Endodermal cell (in vitro differentiated cells): ENCODE data around the gene WWC2. TPM values are rescaled to one million over a fixed set of nuclear protein-coding genes. Genes with fewer than 3 reads are reported as not detected.

Source experiments
- DNase-seq: peaks from one replicate; pipeline ENCODE4 v3.0.0-alpha.2; 2017
- H3K27ac ChIP-seq: 2 replicates; pipeline ENCODE4 v1.5.1; 2013; ENCODE audit warnings: mild to moderate bottlenecking, low read depth, low read length, moderate library complexity
- H3K27me3 ChIP-seq: 2 replicates; pipeline ENCODE4 v1.6.1; 2013; ENCODE audit warnings: mild to moderate bottlenecking, low read length, moderate library complexity; ENCODE audit not compliant: insufficient read depth, control insufficient read depth, poor library complexity, severe bottlenecking
- H3K36me3 ChIP-seq: 2 replicates; pipeline ENCODE4 v1.7.0; 2013; ENCODE audit warnings: mild to moderate bottlenecking, low read length, moderate library complexity; ENCODE audit not compliant: control insufficient read depth, insufficient read depth
- H3K4me1 ChIP-seq: one replicate; pipeline ENCODE4 v1.7.0; 2013; ENCODE audit warnings: low read length; ENCODE audit not compliant: control insufficient read depth, insufficient read depth
- H3K4me3 ChIP-seq: 2 replicates; pipeline ENCODE4 v1.5.1; 2013; ENCODE audit warnings: mild to moderate bottlenecking, low read length, moderate library complexity
- H3K9ac ChIP-seq: 2 replicates; pipeline ENCODE4 v1.6.1; 2013; ENCODE audit warnings: mild to moderate bottlenecking, low read length, moderate library complexity; ENCODE audit not compliant: poor library complexity, severe bottlenecking; ENCODE audit errors: extremely low read depth
- H3K9me3 ChIP-seq: 2 replicates; pipeline ENCODE4 v1.6.1; 2013; ENCODE audit warnings: mild to moderate bottlenecking, low read length, moderate library complexity; ENCODE audit not compliant: control insufficient read depth
- H3K27ac Mint-ChIP-seq: 2 replicates; pipeline ENCODE4 v1.8.0; 2020; ENCODE audit warnings: mixed read lengths
- H3K27me3 Mint-ChIP-seq: 2 replicates; pipeline ENCODE4 v1.8.0; 2021; ENCODE audit warnings: mild to moderate bottlenecking, mixed read lengths; ENCODE audit not compliant: insufficient read depth
- H3K36me3 Mint-ChIP-seq: 2 replicates; pipeline ENCODE4 v1.8.0; 2020; ENCODE audit warnings: low read depth, mixed read lengths
- H3K4me1 Mint-ChIP-seq: 2 replicates; pipeline ENCODE4 v1.8.0; 2020; ENCODE audit warnings: mixed read lengths
- H3K4me3 Mint-ChIP-seq: 2 replicates; pipeline ENCODE4 v1.8.0; 2020; ENCODE audit warnings: mild to moderate bottlenecking, moderate library complexity, mixed read lengths
- H3K9me3 Mint-ChIP-seq: 2 replicates; pipeline ENCODE4 v1.8.0; 2020; ENCODE audit warnings: mild to moderate bottlenecking, mixed read lengths
- CTCF ChIP-seq: fragments of 200-600 bp; sonication (generic); conservative IDR thresholded peaks from 2 replicates; pipeline ENCODE4 v1.5.0; 2021; ENCODE audit warnings: antibody characterized with exemption, mild to moderate bottlenecking
- WGBS, 2 experiments: methylation state at CpG; one replicate each; pipeline versions ENCODE4 v1.1.5 to v1.1.7; 2013; ENCODE audit warnings: missing lambda C conversion rate in 2 of 2, mixed read lengths in 1 of 2; ENCODE audit not compliant: insufficient coverage in 1 of 2, insufficient read length in 1 of 2; 5-methylcytosine and 5-hydroxymethylcytosine counted together
- total RNA-seq, 2 donors: library from RNA; stranded (reverse); fragmentation: NEBNext Ultra II Directional in 1 of 2; extraction: Animal tissue kit (Norgen Biotek cat#: 25700) in 1 of 2; gene quantifications; 2 replicates in 1 of 2; 3 replicates in 1 of 2; pipeline ENCODE4 v1.2.1, GENCODE V29; 2021

The WWC2 gene
- total RNA-seq, 2 donors from 2014 or later, result 98.2 to 108 TPM

DNA sequence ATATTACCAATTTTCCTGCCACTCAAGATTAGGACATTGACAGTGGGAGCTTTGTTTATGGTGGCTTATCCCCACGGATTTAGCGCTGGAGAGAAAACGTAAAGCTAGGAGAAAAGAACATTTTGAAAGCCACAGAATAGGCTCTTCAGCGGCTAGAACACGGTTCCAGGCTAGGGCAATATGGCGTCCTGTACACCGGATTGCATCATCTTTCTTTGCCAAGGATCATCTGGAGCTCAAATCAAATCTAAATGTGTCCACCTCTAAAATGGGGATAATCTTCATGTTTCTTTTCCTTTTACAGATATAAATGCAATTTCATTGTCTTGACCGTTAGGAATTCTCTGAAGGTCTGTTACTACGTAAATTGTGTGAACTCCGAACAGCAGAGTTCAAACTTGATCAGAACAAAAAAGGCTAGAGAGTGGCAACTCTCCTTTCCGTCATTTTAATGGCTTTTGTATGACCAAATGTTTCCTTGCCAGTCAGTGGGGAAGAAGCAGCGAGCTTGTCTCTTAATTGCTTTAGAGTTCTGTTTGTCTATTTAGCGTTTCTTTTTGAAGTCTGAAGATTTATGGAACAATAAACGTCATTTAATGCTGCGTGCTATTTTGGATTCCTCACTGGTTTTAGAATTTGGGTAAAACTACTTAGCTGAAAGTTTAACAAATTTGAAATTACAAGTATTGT, 2.6 kb upstream of the WWC2 start:
- H3K4me3 Mint-ChIP-seq, result peak overlapping the region; percentile 87
- H3K27ac ChIP-seq, result no peak overlapping the region

GRCh38 chr4:183097231-183098018, 1.6 kb upstream of the WWC2 start:
- peak overlapping the region; percentile 98 for H3K27ac Mint-ChIP-seq
- 7 to 19% methylated on average over 35 to 43 of the region's 43 CpGs for WGBS, 2 experiments
- peaks cover 41% of the 10 kb centered on the region for H3K4me1 Mint-ChIP-seq

More for the DNA sequence above, 2.6 kb upstream of the WWC2 start:
- no peaks in the 10 kb centered on the region for H3K9me3 ChIP-seq
- Mint-ChIP-seq H3K4me1 (peaks cover 31% of the 10 kb centered on the region), H3K9me3 (no peaks in the 10 kb centered on the region), H3K27ac (peak overlapping the region; percentile 98), H3K27me3 (no peaks in the 10 kb centered on the region), H3K36me3 (no peaks in the 10 kb centered on the region)
- peak overlapping the region; percentile 97 for H3K4me3 ChIP-seq
- WGBS, 2 experiments, result 84 to 90% methylated on average over 11 to 15 of the region's 15 CpGs
- H3K36me3 ChIP-seq, result no peaks in the 10 kb centered on the region
- peak overlapping the region; percentile 97 for H3K9ac ChIP-seq
- no peak for TF ChIP-seq CTCF
- H3K27me3 ChIP-seq, result no peaks in the 10 kb centered on the region
- DNase-seq, result no peak
- peaks cover 5% of the 10 kb centered on the region for H3K4me1 ChIP-seq

More at GRCh38 chr4:183097231-183098018, 1.6 kb upstream of the WWC2 start:
- peak; percentile 85 for DNase-seq
- TF ChIP-seq CTCF, result no peak
- peak overlapping the region; percentile 95 for H3K27ac ChIP-seq
- H3K4me1 ChIP-seq, result peaks cover 8% of the 10 kb centered on the region
- no peaks in the 10 kb centered on the region for H3K9me3 ChIP-seq
- peak overlapping the region; percentile 87 for H3K4me3 Mint-ChIP-seq
- H3K4me3 ChIP-seq, result peak overlapping the region; percentile 97
- no peaks in the 10 kb centered on the region for H3K27me3 Mint-ChIP-seq
- H3K36me3 ChIP-seq, result no peaks in the 10 kb centered on the region
- H3K27me3 ChIP-seq, result no peaks in the 10 kb centered on the region
- peak overlapping the region; percentile 97 for H3K9ac ChIP-seq
- no peaks in the 10 kb centered on the region for H3K9me3 Mint-ChIP-seq
- H3K36me3 Mint-ChIP-seq, result no peaks in the 10 kb centered on the region
